NCI-H187 (cell line): ENCODE results near the gene KIAA1217.

Experiments used
- DNase-seq, 2 experiments: peaks; one replicate each; lab custom pipeline; 2025; lab: John Stamatoyannopoulos, UW

KIAA1217 gene

DNA sequence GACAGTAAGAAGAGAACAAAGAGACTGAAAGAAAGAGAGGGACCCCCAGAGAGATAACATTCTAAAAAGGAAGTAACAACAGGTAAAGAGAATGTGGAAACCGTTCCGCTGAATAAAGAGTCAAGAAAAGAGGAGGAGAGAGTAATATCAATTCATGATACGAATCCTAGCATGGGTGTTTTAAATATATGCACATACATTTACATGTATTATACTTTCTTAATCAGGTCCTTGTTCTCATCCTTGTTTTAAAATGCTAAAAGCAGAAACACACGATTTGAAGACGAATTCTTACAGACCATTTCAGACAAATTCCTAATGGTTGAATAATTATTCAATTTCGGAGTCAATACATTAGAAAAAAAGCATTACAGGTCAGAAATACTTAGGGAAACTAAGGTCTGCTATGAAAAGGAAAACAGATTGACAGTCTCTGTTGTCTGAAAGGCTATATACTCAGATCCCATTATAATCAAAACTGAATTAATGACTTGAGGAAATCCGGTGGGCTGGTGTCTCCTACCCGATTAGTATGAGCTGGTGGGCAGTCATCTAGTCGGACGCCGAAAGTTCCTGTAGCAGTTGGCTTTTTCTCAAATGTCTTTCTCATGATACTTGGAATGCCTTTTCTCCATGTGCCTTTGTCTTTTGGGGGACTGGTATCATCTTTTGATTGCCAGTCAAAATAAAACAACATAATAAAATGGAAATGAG is 387.4 kb downstream of the KIAA1217 start:
- DNase-seq = no peak

DNA sequence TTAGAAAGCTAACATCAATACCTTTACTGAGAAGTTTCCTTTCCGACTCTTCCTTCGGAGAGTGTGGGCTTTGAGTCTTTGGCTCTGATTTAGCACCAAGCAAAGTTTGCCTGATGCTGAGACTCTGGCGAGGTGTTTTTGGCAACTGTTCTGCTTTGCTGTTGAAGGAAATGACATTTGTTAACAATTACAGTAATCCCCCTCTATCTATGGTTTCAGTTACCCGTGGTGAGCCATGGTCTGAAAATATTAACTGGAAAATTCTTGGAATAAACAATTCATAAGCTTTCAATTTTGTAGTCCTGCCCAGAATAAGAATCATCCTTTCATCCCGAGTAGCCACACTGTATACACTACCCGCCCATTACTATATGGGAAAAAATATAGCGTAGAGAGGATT is 388.5 kb downstream of the KIAA1217 start:
- DNase-seq = no peak
